GM18520 (cell line): Measurements from ENCODE around the gene RAP1GDS1.

Experiments used
- ATAC-seq: cut with Tn5 transposase; IDR thresholded peaks from one replicate; pipeline ENCODE4 v1.9.1; 2021; ENCODE audit not compliant: unreplicated experiment

RAP1GDS1 gene

DNA sequence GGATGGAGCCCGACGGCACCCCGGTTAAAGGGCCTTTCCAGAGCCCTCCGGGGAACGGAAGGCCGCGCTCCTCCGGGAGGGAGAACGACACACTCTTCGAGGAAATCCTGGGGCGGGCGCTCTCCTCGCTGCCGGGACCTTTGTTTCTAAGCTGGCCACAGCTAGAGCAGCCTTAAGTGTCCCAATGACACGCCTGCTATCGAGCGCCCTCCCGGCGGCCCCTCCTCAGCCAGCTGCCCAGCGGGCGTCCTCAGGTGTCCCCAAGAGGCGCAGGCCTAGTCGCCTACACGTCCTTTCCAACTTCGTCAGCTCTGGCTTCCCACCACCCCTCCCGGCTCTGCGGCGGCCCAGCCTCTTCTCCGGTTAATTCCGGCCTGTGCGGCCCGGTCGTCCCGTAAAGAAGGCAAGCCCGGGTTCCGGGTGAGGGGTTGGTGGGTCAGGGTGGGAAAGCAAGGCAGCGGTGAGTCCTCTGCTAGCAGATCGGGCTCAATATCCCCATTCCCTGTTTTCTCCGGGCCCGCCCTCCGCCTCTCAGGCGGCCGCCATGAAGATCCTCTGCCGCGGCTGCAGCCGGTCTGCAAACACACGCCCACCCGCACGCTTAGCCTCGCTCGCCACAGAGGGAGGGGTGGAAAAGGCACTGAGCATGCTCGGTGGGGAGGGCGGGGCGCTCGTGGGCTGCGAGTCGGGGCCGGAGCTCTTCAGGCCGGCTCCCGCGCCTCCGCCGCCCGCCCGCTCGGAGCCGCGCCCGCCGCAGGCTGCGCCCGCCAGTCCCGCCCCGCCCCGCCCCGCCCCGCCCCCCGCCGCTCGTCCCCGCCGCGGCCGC is at the start of gene RAP1GDS1:
Gene RAP1GDS1, plus strand, starts transcription at position 806 of the 826 bp plus-strand sequence. CDS start 182 bp downstream, outside the sequence.
- ATAC-seq, result peak; percentile 83

DNA sequence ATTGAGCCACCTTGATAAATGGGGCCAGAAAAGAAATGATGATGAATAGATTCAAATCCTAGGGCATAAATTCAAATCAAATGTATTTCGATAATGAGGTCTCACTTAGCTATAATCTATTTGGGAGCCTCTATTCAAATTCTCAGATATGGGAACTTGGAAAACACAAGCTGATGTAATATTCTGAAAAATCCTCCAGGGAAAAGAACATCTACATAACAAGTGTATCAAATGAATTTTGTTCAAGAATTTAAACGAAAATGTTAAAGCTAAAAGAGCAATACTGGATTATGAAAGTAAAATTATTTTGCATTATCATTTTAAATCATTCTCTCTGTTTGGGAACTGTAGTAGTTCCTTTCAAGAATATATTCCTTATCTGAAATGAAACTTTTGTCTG is 38.9 kb upstream of the RAP1GDS1 start:
- no peak for ATAC-seq

GRCh38 chr4:98226396-98226795 is 34.8 kb upstream of the RAP1GDS1 start:
- ATAC-seq, result no peak

DNA sequence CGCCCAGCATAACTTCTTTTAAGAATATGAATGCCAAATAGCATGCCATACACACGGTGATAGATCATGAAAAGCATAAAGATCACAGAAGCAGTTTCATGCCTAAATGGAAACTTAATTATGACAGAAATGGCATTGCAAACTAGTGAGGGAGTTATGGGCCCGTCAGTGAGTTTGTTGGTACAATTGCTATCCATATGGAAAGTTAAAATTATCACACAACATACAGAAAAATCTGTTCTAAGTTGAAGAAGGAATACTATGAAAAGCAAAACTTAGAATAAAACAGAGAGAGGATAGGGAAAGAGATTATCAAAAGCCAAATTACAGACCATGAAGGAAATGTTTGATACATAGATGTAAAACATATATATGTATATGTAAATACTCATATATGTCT is 30.2 kb upstream of the RAP1GDS1 start:
- no peak for ATAC-seq

- ATAC-seq, result no peak
Measured at GRCh38 chr4:98232202-98232601, 29.0 kb upstream of the RAP1GDS1 start.

DNA sequence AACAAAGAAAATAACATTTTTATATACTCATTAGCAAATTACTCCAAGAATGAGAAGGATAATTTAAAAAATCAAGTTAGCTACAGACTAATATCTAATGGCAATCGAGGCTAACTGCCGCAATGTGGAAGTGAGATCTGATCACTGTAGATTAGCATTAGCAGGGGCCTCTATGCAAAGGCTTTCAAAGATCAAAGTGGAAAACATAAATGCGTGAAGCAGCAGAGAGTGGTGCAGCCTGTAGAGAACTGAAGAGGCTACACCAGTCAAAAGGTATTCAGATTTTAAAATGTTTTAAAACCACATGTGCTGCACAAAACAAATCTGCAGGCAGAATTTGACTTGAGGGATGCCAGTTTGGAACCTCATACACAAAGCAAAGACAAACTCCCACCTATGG is 24.0 kb upstream of the RAP1GDS1 start:
- ATAC-seq, result no peak

DNA sequence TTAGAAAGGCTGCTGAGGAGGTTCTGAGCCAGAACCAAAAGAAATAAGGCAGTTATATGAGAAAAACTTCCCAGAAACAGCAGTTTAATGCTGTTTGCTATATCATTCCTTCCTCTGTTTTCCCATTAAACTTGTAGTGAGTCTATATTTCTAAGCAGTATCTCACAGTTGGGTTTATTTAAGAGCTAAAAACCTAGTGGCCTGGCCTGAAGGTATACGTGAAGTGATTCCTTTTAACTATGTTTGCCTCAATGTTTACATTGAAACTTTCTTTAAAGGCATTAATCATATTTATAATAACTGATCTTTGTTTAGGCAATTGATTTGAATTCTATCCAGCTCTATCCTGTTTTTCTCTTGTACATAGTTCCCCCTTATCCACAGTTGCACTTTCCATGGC is 19.1 kb upstream of the RAP1GDS1 start:
- no peak for ATAC-seq

DNA sequence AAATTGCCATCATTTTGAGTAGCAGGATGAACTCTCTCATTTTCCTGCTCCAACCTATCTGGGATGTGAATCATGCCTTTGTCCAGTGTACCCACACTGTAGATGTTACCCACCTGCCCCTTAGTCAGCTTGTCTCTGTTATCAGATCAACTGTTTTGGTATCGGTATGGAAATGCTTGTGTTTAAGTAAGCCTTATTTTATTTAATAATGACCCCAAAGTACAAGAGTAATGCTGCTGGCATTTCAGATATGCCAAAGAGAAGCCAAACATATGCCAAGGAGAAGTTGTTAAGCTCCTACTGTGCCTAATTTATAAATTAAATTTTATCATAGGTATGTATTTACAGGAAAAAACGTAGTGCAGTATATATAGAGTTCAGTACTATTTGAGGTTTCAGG is 18.6 kb upstream of the RAP1GDS1 start:
- no peak for ATAC-seq

- no peak for ATAC-seq
Measured at GRCh38 chr4:98245226-98245625, 16.0 kb upstream of the RAP1GDS1 start.

GRCh38 chr4:98248934-98249333 is 12.2 kb upstream of the RAP1GDS1 start:
- ATAC-seq, result no peak

DNA sequence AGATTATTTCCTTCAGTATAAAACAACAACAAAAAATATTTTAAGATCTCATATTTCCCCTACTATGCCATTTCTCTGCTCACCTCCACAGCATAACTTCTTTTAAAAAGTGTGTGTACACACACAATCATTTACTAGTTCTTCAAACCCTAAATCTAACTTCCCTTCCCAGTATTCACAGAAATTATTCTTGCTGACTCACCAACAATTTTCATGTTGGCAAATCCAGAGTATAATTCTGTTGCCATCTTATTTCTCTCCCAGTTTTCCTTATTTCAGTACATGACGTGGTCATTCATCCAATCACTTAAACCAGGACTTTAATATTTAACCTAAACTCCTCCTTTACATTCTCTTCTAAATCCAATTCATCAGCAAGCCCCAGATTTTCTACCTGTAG is 11.4 kb upstream of the RAP1GDS1 start:
- no peak for ATAC-seq

GRCh38 chr4:98253499-98253898 is 7.7 kb upstream of the RAP1GDS1 start:
- no peak for ATAC-seq

- peak; percentile 1 for ATAC-seq
Measured at GRCh38 chr4:98260047-98260578, 1.1 kb upstream of the RAP1GDS1 start.

- ATAC-seq, result peak; percentile 2
Measured at GRCh38 chr4:98261405-98262291, 464 bp downstream of the RAP1GDS1 start.

GRCh38 chr4:98262431-98262830 is 1.2 kb downstream of the RAP1GDS1 start:
- no peak for ATAC-seq

- no peak for ATAC-seq
Measured at GRCh38 chr4:98267498-98267897, 6.3 kb downstream of the RAP1GDS1 start.

DNA sequence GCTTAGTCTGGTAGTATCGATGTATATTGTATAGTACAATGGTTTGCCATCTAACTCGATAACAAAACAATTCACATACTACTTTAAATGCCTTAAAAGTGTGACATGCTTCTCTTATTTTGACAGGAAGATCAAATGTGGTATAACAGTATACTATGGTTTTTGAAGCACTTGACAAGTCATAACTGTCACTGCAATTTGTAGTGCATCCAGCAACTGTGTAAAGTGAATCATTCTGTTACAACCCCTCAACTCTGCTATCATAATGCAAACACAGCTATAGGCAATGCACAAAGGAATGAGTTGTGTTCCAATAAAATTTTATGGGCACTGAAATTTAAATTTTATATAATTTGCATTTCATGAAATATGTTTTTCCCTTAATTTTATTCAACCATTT is 14.0 kb downstream of the RAP1GDS1 start:
- ATAC-seq, result no peak

GRCh38 chr4:98283219-98284189 is 22.3 kb downstream of the RAP1GDS1 start:
- ATAC-seq, result no peak

DNA sequence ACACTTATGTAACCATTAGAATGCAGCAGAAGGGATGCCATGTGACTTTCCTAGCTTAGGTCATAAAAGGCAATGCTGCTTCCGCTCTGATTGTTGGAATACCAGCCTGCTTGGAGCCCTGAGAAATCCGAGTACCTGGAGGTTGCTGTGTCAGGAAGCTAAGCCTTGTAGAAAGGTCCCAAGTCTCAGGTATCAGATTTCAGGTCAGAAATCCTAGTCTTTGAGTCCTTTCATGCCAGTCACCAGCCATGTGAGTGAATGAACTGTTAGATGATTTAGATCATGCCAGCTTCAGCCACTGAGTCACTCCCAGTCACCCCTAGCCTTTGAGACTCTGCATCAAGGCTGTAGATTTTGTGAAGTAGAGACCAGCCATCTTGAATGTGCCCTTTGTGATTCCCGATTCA is 23.5 kb downstream of the RAP1GDS1 start:
- no peak for ATAC-seq

DNA sequence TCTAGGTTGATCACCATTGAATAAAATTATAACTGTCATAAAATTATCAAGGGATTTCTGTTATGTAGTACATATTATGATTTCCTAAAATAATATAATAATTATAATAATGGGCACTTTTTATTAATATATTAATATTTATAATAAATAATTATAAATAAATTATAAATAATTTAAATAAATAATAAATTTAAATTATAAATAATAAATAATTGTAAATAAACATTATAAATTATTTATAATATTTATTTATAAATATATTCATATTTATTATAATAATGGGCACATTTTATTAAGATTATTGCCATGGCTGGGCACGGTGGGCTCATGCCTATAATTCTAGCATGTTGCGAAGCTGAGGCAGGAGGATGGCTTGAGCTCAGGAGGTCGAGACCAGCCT is 24.5 kb downstream of the RAP1GDS1 start:
- no peak for ATAC-seq

DNA sequence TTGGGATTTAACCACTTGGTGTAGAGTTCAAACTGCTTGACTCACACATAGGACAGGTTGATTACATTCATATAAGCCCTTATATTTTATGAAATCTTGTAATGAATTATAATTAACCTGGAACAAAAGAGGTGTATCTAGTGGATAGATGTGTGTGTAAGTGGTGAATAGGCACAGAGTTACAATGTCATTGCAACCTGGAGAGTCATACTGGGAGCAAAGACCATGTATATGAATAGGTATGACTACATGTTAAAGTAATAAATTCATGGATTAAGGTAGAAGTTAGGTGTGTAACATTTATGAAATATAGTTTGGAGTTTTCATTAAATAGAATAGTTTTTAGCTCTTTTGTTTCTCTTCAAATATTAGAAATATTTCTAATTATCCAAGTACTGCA is 26.1 kb downstream of the RAP1GDS1 start:
- no peak for ATAC-seq
